Endodermal cell (in vitro differentiated cells): Measurements from ENCODE around the gene ATP6V1A. TPM values are rescaled to one million over a fixed set of nuclear protein-coding genes. Genes with fewer than 3 reads are reported as not detected.

ENCODE experiments used
- DNase-seq: peaks from one replicate; pipeline ENCODE4 v3.0.0-alpha.2; 2017
- H3K27ac ChIP-seq: 2 replicates; pipeline ENCODE4 v1.5.1; 2013; ENCODE audit warnings: mild to moderate bottlenecking, low read depth, low read length, moderate library complexity
- H3K27me3 ChIP-seq: 2 replicates; pipeline ENCODE4 v1.6.1; 2013; ENCODE audit warnings: mild to moderate bottlenecking, low read length, moderate library complexity; ENCODE audit not compliant: insufficient read depth, control insufficient read depth, poor library complexity, severe bottlenecking
- H3K36me3 ChIP-seq: 2 replicates; pipeline ENCODE4 v1.7.0; 2013; ENCODE audit warnings: mild to moderate bottlenecking, low read length, moderate library complexity; ENCODE audit not compliant: control insufficient read depth, insufficient read depth
- H3K4me1 ChIP-seq: one replicate; pipeline ENCODE4 v1.7.0; 2013; ENCODE audit warnings: low read length; ENCODE audit not compliant: control insufficient read depth, insufficient read depth
- H3K4me3 ChIP-seq: 2 replicates; pipeline ENCODE4 v1.5.1; 2013; ENCODE audit warnings: mild to moderate bottlenecking, low read length, moderate library complexity
- H3K9ac ChIP-seq: 2 replicates; pipeline ENCODE4 v1.6.1; 2013; ENCODE audit warnings: mild to moderate bottlenecking, low read length, moderate library complexity; ENCODE audit not compliant: poor library complexity, severe bottlenecking; ENCODE audit errors: extremely low read depth
- H3K9me3 ChIP-seq: 2 replicates; pipeline ENCODE4 v1.6.1; 2013; ENCODE audit warnings: mild to moderate bottlenecking, low read length, moderate library complexity; ENCODE audit not compliant: control insufficient read depth
- H3K27ac Mint-ChIP-seq: 2 replicates; pipeline ENCODE4 v1.8.0; 2020; ENCODE audit warnings: mixed read lengths
- H3K27me3 Mint-ChIP-seq: 2 replicates; pipeline ENCODE4 v1.8.0; 2021; ENCODE audit warnings: mild to moderate bottlenecking, mixed read lengths; ENCODE audit not compliant: insufficient read depth
- H3K36me3 Mint-ChIP-seq: 2 replicates; pipeline ENCODE4 v1.8.0; 2020; ENCODE audit warnings: low read depth, mixed read lengths
- H3K4me1 Mint-ChIP-seq: 2 replicates; pipeline ENCODE4 v1.8.0; 2020; ENCODE audit warnings: mixed read lengths
- H3K4me3 Mint-ChIP-seq: 2 replicates; pipeline ENCODE4 v1.8.0; 2020; ENCODE audit warnings: mild to moderate bottlenecking, moderate library complexity, mixed read lengths
- H3K9me3 Mint-ChIP-seq: 2 replicates; pipeline ENCODE4 v1.8.0; 2020; ENCODE audit warnings: mild to moderate bottlenecking, mixed read lengths
- CTCF ChIP-seq: fragments of 200-600 bp; sonication (generic); conservative IDR thresholded peaks from 2 replicates; pipeline ENCODE4 v1.5.0; 2021; ENCODE audit warnings: antibody characterized with exemption, mild to moderate bottlenecking
- WGBS, 2 experiments: methylation state at CpG; one replicate each; pipeline versions ENCODE4 v1.1.5 to v1.1.7; 2013; ENCODE audit warnings: missing lambda C conversion rate in 2 of 2, mixed read lengths in 1 of 2; ENCODE audit not compliant: insufficient coverage in 1 of 2, insufficient read length in 1 of 2; 5-methylcytosine and 5-hydroxymethylcytosine counted together
- total RNA-seq, 2 donors: library from RNA; stranded (reverse); fragmentation: NEBNext Ultra II Directional in 1 of 2; extraction: Animal tissue kit (Norgen Biotek cat#: 25700) in 1 of 2; gene quantifications; 2 replicates in 1 of 2; 3 replicates in 1 of 2; pipeline ENCODE4 v1.2.1, GENCODE V29; 2021

The ATP6V1A gene
- total RNA-seq, 2 donors from 2014 or later = 58.4 to 63.4 TPM

GRCh38 chr3:113698956-113699355 lies 47.9 kb upstream of the ATP6V1A start:
- DNase-seq = peak; percentile 69
- Mint-ChIP-seq H3K27me3 (no peaks in the 10 kb centered on the region), H3K4me1 (peaks cover 12% of the 10 kb centered on the region), H3K9me3 (no peaks in the 10 kb centered on the region), H3K36me3 (no peaks in the 10 kb centered on the region), H3K27ac (peak overlapping the region; percentile 70), H3K4me3 (no peak overlapping the region)
- Histone ChIP-seq H3K9me3 (no peaks in the 10 kb centered on the region), H3K4me3 (no peak overlapping the region), H3K4me1 (no peaks in the 10 kb centered on the region), H3K36me3 (no peaks in the 10 kb centered on the region), H3K9ac (no peak overlapping the region), H3K27me3 (no peaks in the 10 kb centered on the region), H3K27ac (no peak overlapping the region)
- no peak for TF ChIP-seq CTCF
- WGBS, 2 experiments = 87 to 91% methylated on average over 8 to 24 of the region's 24 CpGs

- H3K9ac ChIP-seq = no peak overlapping the region
- H3K36me3 Mint-ChIP-seq = no peaks in the 10 kb centered on the region
Measured at GRCh38 chr3:113707835-113708234, 39.0 kb upstream of the ATP6V1A start.

DNA sequence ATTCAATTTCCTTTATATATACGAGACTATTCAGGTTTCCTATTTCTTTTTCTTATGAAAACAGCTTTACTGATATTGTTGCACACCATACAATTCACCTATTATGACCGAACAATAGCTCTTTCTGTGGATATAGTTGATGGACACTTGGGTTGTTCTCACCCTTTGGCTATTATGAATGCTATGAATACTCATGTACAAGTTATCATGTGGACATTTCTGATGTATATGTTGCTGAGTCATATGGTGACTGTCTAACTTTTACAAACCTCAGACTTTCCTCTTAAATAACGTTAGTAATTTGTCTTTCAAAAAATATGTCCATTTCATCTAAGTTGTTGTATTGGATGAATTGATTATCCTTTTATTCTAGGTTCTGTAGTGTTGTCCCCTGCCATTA lies 34.7 kb upstream of the ATP6V1A start:
- DNase-seq = no peak
- Histone ChIP-seq H3K9me3 (no peaks in the 10 kb centered on the region), H3K27me3 (no peaks in the 10 kb centered on the region), H3K9ac (no peak overlapping the region), H3K4me3 (no peak overlapping the region), H3K27ac (no peak overlapping the region), H3K36me3 (no peaks in the 10 kb centered on the region), H3K4me1 (no peaks in the 10 kb centered on the region)
- WGBS, 2 experiments = 87% methylated on average over 2 of the region's 3 CpGs; no CpG with 5 or more reads in 1 of the 2 experiments
- H3K9me3 Mint-ChIP-seq = no peaks in the 10 kb centered on the region
- no peaks in the 10 kb centered on the region for H3K4me1 Mint-ChIP-seq
- H3K27me3 Mint-ChIP-seq = no peaks in the 10 kb centered on the region
- no peak overlapping the region for H3K27ac Mint-ChIP-seq
- H3K36me3 Mint-ChIP-seq = peaks cover 10% of the 10 kb centered on the region
- H3K4me3 Mint-ChIP-seq = no peak overlapping the region
- TF ChIP-seq CTCF = no peak

More at GRCh38 chr3:113707835-113708234, 39.0 kb upstream of the ATP6V1A start:
- Histone ChIP-seq H3K27ac (no peak overlapping the region), H3K4me1 (no peaks in the 10 kb centered on the region), H3K9me3 (no peaks in the 10 kb centered on the region), H3K27me3 (no peaks in the 10 kb centered on the region), H3K36me3 (no peaks in the 10 kb centered on the region), H3K4me3 (no peak overlapping the region)
- no peak for DNase-seq
- Mint-ChIP-seq H3K9me3 (no peaks in the 10 kb centered on the region), H3K4me3 (no peak overlapping the region), H3K4me1 (no peaks in the 10 kb centered on the region), H3K27me3 (no peaks in the 10 kb centered on the region), H3K27ac (no peak overlapping the region)
- TF ChIP-seq CTCF = no peak
- WGBS, 2 experiments = 91% methylated on average over 4 of the region's 4 CpGs; no CpG with 5 or more reads in 1 of the 2 experiments
